Stimulated activated CD4-positive, alpha-beta T cell treated with anti-CD3 and anti-CD28 coated beads, Interleukin-2, amount 100 ng/mL, for 24 hours (primary cell): ENCODE results near the gene ANXA7.
"Not testable (repeated sequence)": the region's sequence is repeated elsewhere in the genome, so short reads cannot be mapped to it uniquely, and the experiment has no call there.

ENCODE experiments used
- DNase-seq, 2 donors: peaks; one replicate each; pipeline ENCODE4 v3.0.0-alpha.2; 2020

Gene ANXA7

GRCh38 chr10:73333202-73333601 is 80.7 kb downstream of the ANXA7 start:
- no peak for DNase-seq

GRCh38 chr10:73332379-73332778 is 81.5 kb downstream of the ANXA7 start:
- DNase-seq: no peak

GRCh38 chr10:73328523-73328922 is 85.3 kb downstream of the ANXA7 start:
- DNase-seq: not testable (repeated sequence)

GRCh38 chr10:73325290-73325689 is 88.6 kb downstream of the ANXA7 start:
- DNase-seq: not testable (repeated sequence)
